HUDEP-2 (cell line): Measurements from ENCODE around the gene CYP4V2.
A peak's percentile ranks its signal among the peaks of the same experiment; 100 is the strongest.

Source experiments
- DNase-seq, 76 experiments: peaks; one replicate each; lab custom pipeline; 2025; ENCODE audit not compliant: unreplicated experiment in 76 of 76; lab: John Stamatoyannopoulos, UW

Gene CYP4V2

DNA sequence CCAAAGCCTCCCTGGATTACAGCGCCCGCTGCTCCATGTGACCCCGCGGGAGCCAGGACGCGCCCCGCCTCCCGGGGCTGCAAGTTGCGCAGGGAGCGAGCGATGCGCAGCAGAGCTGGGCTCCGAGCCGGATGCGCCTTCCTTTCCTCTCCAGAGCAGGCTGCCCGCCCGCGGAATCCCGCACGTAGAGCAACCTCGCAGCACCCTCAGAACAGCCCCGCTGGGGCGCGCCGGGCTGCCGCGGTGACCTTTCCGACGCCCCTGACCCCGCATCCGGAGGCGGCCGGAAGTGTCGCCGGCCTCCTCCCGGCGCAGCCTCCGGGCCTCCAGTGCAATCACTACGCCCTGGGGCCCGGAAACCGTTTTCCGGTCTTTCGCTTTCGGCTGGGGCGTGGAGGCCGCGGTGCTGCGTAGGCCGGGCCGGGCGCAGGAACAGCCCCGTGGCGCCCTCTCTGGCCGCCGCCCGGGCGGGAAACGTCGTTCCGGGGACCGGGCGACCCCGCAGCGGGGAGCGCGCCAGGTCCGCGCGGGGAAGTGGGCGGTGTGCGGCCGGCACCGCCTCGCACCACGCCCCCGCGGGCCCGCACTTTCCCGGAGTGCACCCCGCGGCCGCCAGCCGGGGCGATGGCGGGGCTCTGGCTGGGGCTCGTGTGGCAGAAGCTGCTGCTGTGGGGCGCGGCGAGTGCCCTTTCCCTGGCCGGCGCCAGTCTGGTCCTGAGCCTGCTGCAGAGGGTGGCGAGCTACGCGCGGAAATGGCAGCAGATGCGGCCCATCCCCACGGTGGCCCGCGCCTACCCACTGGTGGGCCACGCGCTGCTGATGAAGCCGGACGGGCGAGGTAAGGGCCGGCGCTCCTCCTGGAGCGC is at the start of gene CYP4V2:
Gene CYP4V2 (plus strand): TSS at position 368 of the 866 bp plus-strand sequence. CDS start 257 bp downstream, at position 625.
- peak in 72 of 76 experiments; percentile 23 to 81 (median 63) for DNase-seq

DNA sequence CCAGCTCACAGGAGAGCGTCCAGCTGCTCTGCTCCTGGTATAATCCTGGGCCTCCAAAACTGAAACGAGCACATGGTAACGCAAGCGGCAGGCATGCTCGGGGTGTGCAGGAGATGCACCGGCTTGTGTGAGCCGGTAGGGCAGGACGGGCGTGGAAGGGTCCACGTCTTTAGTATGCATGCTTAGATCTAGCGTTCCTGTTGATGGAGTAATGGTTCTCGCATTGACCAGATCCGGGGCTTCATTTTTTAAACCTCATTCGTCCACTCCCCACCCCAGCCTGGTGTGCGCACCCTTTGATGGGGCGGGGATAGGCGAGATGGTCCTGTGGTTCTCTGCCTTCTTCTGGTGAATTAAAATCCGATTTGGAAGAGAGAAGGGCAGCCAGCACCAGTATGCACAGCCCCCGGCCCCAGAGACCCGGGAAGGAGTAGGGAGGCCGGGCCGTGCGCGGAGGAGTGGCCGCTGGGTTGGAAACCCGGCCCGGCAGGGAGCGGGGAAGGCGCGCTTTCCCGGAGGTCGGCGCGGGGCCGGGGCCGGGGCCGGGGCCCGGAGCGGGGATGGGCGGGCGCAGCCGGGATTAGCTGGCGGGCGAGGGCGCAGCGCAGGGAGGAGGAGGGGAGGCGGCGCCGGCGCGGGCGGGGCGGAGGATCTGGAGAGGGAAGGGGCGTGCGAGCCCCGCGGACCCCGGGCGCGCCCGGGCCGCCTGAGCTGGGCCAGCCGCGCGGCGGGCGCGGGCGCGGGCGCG is 47.0 kb upstream of the CYP4V2 start:
- no peak for DNase-seq

DNA sequence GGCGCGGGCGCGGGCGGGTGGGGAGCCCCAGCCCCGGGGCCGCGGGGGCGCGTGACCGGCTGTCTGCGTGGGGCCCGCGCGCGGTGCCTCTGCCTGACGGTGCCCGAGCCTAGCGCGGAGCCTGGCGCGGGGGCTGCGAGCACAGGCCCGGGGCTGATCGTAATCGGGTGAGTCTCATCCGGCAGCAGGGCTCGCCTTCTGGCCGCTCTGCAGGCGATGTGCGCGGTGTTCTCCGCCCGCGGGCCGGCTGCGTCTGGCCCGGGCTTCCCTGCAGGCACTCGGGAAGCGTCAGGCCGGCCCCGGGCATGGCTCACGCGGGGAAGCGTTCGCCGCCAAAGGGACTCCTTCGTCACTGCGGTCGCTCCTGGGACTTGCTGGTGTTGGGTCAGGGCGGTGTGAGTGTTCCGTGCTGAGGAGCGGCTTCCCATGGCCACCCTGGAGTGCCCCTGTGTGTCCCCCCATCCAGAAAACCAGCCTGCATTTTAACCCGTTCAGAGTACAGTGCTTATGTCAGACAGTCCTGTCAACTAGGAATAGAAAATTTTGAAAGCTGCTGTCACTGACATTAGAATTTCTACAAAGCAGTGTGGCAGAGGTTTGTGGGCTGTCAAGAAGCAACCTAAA is 46.3 kb upstream of the CYP4V2 start:
- DNase-seq, result peak in 17 of 76 experiments; percentile 1 to 36 (median 5)

DNA sequence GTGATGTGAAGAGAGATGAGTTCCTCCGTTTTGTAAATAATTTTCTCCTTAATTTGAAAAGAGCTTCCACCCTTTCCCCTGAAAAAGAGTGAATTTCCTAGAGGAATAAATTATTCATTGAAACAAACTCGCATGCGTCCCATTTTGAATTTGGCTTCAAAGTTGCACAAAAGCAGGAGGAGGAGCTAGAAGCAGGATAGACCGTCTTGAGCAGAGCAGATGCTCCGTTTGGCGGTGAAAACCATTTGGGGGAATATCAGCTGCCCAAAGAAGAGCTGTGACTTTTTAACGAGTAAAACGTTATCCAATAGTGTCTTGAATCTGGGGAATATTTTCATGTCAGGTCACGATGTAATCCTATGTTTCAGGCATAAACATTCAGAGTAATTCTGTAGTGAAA is 44.9 kb upstream of the CYP4V2 start:
- DNase-seq, result no peak

DNA sequence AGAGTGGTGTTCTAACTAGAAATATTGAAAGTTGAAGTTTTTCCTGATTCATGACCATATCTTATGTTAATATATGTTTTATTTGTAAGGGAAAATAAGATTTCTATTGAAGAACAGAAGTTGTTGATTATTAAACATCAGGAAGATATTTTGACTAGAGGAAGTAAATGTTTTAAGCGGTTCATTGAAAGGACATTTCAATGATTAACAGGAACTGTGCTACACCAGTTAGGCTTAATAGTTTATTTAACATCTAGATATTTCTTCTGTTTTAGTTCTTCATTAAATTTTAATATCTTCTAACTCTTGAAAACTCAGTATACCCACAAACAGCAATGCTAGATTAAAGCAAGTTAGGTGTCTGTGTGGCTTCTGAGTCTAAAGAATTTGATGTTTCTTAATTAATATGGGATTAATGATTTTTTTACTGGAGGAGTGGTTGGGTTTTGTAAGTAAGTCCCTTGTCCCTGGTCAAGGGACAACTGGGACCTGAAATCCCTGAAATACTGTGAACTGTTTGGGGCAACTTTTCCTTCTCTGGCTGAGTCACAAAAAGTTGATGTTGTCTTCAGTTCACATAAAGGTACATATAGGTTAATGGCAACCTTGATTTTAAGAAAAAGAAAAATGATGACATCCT is 42.9 kb upstream of the CYP4V2 start:
- DNase-seq, result no peak

DNA sequence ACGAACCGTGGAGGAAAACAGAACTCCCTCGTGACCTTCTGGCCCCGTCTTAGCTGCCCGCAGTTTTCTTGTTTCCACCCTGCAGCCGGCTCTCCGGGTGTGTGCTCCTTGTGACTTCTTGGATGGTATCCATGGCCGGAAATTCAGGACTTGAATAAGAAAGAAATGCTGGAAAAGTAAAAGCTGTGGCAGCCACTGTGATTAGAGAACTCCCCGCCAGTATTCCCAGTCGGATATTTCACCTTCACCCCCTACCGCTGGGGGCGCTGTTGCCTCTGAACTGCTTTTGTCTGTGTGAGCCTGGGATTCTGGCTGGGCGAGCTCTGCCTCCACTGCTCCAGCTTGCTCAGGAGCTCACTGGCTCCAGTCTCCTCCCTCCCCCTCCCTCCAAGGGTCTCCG is 41.5 kb upstream of the CYP4V2 start:
- no peak for DNase-seq

DNA sequence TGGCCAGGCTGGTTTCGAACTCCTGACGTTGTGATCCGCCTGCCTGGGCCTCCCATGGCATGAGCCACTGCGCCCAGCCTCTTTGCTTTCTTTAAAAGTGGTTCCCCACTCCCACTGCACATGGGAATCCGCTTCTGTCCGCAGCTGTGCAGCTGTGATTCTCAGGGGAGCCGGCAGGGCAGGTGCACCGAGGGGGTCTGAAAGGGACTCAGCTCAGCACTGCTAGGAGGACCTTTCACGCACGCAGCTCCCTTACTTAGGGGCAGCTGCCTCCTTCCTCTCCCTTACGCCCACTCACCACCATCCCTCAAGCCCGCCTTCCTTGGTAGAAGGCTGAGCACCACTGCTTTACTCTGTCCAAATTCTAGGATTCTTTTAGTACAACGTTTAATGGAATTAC is 40.4 kb upstream of the CYP4V2 start:
- no peak for DNase-seq

DNA sequence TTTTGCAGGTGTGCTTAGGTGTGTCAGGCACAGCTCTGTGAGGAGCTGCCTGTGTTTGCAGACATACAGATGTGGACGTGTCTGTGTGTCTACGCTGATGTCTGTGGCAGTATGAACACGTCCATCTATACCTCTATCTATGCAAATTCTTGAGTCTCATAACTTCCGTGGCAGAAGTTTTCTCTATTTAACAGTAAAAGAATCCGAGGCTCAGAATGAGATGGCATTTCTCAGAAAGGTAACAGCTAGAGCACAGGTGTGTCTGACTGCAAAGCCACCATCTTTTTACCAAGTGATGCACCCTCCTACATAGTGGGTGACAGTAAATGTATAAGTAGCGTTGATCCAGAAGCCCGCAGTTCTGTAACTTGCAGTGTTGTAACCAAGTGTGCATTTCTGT is 39.9 kb upstream of the CYP4V2 start:
- DNase-seq, result no peak

DNA sequence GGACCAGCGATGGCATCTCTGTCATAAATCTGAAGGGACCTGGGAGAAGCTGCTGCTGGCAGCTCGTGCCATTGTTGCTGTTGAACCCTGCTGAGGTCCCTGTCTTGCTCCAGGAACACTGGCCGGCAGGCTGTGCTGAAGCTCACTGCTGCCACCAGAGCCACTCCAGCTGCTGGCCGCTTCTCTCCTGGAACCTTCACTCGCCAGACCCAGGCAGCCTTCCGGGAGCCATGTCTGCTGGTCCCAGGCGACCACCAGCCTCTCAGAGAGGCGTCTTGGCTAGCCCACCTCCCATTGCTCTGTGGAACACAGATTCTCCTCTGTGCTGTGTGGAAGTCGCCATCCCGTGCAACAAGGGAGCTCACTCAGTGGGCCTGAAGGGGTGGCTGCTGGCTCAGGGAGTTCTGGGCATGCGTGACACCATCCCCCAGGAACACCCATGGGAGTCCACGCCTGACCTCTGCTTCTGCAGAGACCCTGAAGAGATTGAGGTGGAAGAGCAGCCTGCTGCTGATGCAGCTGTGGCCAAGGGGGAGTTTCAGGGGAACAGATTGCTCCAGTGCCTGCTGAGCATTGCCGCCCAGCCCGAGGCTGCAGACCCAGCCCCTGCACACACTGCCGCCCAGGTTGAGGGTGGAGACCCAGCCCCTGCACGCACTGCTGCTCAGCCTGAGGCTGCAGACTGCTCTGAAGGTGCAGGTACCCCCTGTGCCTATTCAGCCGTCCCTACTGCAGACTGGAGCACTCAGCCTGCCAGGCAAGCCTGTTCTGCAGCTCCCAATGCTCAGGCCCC is 33.1 kb upstream of the CYP4V2 start:
- no peak for DNase-seq

DNA sequence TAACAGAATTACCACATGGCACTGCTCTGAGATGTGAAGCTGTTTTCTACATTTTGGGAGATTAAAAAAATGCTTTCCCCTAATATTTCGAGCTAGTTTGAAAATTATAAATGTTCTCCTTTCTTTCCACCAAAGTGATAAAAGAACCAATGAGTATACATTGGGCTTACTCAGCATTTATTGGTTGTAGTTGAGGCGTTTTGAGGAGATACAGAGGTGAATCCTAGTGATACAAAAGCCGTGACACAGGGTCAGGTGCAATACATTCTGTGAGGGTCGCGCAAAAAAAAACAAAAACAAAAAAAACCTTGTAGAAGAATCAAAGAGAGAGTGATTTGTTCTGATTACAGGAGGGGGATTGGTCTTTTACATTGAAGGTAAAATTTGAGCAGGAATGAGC is 32.4 kb upstream of the CYP4V2 start:
- DNase-seq, result no peak

DNA sequence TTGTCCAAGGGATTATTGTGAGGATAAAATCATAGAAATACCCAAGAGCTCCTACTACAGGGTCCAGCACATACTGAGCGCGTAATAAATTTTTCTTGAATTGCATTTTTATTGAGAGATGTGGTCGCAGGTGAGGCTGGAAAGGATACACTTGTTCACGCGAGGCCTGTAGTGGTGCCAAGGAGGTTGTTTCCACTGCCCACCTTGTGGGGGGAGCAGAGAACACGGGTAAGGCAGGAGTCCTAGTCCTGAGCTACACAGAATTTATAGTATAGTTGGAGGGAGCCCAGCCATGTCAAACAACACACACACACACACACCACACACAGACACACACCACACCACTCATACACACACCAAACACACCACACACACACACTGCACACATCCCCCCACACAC is 31.8 kb upstream of the CYP4V2 start:
- DNase-seq, result no peak

DNA sequence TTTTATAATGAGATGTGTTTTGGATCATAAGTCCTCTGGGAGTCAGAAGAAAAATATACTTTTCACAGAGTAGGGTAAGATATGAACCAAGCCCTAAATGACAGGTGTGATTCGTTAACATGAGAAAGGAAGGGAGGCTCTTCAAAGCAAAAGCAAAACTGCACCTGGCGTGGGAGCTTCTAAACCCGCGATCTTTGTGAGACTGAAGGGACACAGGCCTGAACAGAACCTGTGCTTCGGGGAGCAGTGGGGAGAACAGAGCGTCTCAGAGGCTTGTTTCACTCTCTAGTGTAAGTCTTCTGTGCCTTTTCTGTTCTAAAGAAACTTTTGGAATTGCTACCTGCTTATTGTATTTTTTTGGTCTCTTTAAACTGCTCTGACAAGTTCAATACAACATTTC is 30.2 kb upstream of the CYP4V2 start:
- no peak for DNase-seq

DNA sequence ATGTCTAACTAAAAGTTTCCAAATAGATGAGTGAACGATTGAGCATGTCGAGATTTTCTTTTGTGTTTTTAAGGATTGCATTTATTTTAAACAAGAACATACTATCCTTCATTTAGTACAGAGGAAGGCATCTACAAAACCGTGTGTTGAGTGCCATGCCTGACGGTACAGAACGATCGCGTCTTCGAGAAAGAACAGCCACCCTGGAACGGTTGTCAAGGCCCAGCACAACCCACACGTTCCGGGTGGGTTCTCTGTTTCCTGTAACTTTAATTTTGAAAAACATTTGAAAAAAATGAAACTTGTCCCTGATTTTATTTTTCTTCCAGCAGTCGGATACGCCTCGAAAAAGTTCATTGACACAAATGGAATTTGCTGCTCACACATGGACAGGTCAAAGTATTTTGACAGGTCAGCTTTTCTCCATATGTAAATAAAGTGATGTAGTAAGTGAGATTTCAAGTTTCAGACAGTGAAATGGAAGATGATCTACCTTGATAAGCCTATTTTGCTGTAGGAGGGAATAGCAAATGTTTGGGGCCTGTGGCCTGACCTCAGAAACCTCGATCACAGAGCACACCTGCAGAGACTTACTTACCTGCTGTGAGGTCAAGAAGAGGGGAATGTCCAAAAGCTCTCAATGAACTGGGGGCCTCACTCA is 24.4 kb upstream of the CYP4V2 start:
- no peak for DNase-seq

DNA sequence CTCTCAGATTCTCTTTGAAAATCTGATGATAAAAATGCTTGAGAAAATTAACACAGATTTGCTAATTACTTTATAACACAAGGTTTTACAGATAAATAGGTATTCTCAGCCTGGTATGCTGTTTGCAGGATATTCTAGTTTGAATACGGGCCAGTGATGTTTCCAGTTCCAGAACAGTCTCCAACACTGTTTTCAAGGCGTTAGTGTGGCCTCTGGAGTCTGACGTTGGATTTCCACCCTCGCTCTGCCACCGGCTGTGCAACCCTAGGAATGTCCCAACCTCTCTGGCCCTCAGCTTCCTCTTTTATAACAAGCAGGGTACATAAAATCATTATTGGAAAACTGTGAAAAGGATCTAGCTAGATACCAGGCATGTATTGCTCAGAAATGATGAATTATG is 23.8 kb upstream of the CYP4V2 start:
- DNase-seq, result no peak

DNA sequence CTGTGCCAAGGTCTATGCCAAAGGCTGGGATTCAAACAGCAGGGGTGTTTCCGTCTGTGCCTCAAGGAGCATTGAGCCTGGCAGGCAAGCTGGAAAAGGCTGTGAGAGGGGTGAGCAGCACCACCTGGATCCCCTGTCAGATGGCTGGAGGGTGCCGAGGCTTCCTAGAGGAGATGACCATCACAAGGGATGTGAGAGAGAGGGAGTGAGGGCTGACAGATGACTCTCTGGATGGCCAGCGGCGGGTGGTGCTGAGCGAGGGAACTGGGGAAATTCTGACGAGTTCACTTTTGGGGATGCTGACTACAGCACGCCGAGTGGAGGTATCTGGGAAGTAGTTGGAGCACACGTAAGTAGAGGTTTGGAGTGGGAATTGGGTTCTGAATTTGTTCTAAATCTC is 22.6 kb upstream of the CYP4V2 start:
- no peak for DNase-seq

DNA sequence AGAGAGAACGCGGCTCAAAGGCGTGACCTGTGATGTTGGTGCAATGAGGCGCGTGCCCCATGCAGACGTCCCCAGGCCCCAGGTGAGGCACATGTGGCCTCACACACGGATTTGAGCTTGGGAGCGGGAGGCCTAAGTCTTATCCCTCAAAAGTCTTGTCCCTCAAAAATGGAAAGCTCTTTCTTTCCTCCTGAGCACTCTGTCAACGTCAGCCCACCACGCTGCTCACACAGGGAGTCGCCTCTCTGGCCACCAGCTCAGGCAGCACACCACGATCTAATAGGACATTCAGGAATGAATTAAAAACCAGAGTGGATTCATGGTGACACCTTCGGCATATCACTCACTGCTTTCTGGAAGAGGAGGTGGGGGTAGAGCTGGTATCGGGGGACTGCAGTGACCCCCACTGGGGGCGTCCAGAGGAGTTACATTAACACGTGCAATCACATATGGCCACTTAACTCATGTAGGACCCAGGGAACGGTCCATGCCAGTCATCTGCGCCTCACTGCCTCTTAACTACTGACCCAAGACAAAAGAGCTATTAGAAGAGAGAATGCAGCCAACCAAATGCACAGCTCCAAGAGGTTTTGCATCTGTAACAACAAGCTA is 21.9 kb upstream of the CYP4V2 start:
- no peak for DNase-seq

DNA sequence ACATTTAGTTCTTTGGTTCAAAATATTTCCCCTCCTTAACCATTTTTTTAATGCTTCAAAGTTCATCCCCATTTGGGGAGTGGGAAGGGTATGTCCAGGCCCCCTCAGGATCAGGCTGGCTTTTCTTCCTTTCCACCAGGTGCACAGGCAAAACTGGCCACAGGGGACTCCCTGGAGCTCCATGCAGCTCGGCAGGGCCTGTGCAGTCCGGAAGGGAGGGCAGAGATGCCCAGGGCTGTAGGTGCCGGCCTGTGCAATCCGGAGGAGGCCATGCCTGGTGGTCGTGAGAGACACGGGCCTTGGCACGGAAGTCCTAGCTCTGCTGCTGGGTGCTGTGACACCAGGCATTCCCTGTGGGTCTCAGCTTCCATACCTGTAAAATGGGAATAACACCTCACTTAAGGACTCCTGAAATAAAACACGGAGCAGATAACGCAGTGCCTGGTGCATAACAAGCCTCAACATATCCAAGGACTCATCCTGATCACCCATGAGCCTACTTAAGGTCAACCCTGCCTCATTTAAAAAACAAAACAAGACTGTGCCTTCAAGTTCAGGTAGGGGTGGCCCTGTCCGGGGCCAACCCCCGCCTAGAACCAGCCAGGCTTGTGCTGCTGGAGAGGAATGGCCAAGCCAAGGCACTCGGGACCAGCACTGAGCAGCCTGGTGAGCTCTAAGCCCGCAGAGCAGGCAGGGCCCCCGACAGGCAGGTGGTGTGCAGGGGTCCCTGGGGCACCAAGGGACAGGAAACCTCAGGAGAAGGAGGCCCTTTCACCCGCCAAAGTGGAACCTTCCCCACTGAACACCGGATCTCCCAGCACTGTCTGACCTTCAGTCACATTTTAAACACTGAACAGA is 21.2 kb upstream of the CYP4V2 start:
- no peak for DNase-seq

DNA sequence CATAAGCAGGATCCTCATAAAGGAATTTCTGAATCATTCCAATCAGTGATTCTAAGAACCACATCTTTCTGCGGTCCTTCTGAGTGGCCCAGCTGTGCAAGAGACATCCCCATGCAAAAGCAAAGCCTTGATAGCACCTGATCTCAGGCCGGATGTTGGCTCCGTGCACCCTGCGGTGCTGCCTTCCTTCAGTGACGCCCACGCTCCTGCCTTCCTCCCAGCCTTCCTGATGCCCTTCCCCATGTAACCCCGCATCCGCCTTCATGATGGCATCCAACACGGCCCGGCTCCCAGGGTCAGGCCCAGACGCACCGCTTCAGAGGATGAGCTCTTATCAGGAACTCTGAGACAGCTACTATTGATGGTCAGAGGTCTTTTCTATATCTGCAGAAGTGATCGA is 20.4 kb upstream of the CYP4V2 start:
- no peak for DNase-seq
